HG03558 (cell line): ENCODE measurements around the gene AQP6.
"Not testable (repeated sequence)": the region's sequence is repeated elsewhere in the genome, so short reads cannot be mapped to it uniquely, and the experiment has no call there.

Experiments used
- ATAC-seq: cut with Tn5 transposase; IDR thresholded peaks from one replicate; pipeline ENCODE4 v1.9.1; 2021; ENCODE audit warnings: moderate number of reproducible peaks; ENCODE audit not compliant: unreplicated experiment; ENCODE audit errors: extremely low read depth

The AQP6 gene

GRCh38 chr12:49969027-49969426 lies 3.7 kb upstream of the AQP6 start:
- no peak for ATAC-seq

- ATAC-seq, result no peak
These were observed 2.9 kb upstream of the AQP6 start for GRCh38 chr12:49969651-49970429.

GRCh38 chr12:49970658-49971057 lies 2.1 kb upstream of the AQP6 start:
- ATAC-seq, result no peak

- no peak for ATAC-seq
These were observed 1.6 kb upstream of the AQP6 start for GRCh38 chr12:49971141-49971540.

- ATAC-seq, result no peak
These were observed 618 bp upstream of the AQP6 start for GRCh38 chr12:49972129-49972528.

GRCh38 chr12:49973361-49973830 lies 649 bp downstream of the AQP6 start:
- no peak for ATAC-seq

- no peak for ATAC-seq
These were observed 1.5 kb downstream of the AQP6 start for GRCh38 chr12:49974231-49974675.

GRCh38 chr12:49974677-49975317 lies 2.0 kb downstream of the AQP6 start:
- ATAC-seq, result no peak

- ATAC-seq, result no peak
These were observed 2.6 kb downstream of the AQP6 start for GRCh38 chr12:49975318-49975761.

GRCh38 chr12:49976557-49976956 lies 3.8 kb downstream of the AQP6 start:
- no peak for ATAC-seq

- no peak for ATAC-seq
These were observed 5.4 kb downstream of the AQP6 start for GRCh38 chr12:49978125-49978524.

GRCh38 chr12:49979016-49979586 lies 6.4 kb downstream of the AQP6 start:
- no peak for ATAC-seq

GRCh38 chr12:49979791-49980190 lies 7.0 kb downstream of the AQP6 start:
- ATAC-seq, result no peak

GRCh38 chr12:49980501-49981349 lies 8.0 kb downstream of the AQP6 start:
- ATAC-seq, result no peak

- no peak for ATAC-seq
These were observed 9.7 kb downstream of the AQP6 start for GRCh38 chr12:49982246-49983087.

GRCh38 chr12:49983892-49984291 lies 11.1 kb downstream of the AQP6 start:
- no peak for ATAC-seq

GRCh38 chr12:49984476-49985359 lies 12.0 kb downstream of the AQP6 start:
- no peak for ATAC-seq

- ATAC-seq, result no peak
These were observed 13.2 kb downstream of the AQP6 start for GRCh38 chr12:49985981-49986380.

- ATAC-seq, result not testable (repeated sequence)
These were observed 13.7 kb downstream of the AQP6 start for GRCh38 chr12:49986476-49986875.
